HepG2 (cell line): ENCODE results near the gene DOCK4. TPM values are rescaled to one million over a fixed set of nuclear protein-coding genes. Genes with fewer than 3 reads are reported as not detected.

Experiments used
- ARNT ChIP-seq: fragments of 450-650 bp; IDR thresholded peaks from 2 replicates; pipeline ENCODE4 v1.6.1; 2017
- CREB1 ChIP-seq, 2 experiments: fragments of 450-650 bp in 1 of 2; IDR thresholded peaks; 2 replicates each; pipeline ENCODE4 v1.6.1; 2016 to 2017; ENCODE audit warnings: control low read depth in 1 of 2, mild to moderate bottlenecking in 1 of 2, missing compliant biosample characterization in 1 of 2, missing genetic modification characterization in 1 of 2
- HOXA9 ChIP-seq: sonication (generic); formaldehyde crosslinking; IDR thresholded peaks from 2 replicates; pipeline ENCODE4 v1.8.1; 2022; ENCODE audit warnings: missing genetic modification reagents, mild to moderate bottlenecking, moderate library complexity, borderline replicate concordance
- KDM3A ChIP-seq: IDR thresholded peaks from 2 replicates; pipeline ENCODE4 v1.6.1; 2018; ENCODE audit warnings: low read depth, missing compliant biosample characterization
- KLF16 ChIP-seq, 2 experiments: sonication (generic) in 1 of 2; formaldehyde crosslinking in 1 of 2; IDR thresholded peaks; 2 replicates each; pipeline versions ENCODE4 v1.6.1 to v1.8.0; 2016 to 2023; ENCODE audit warnings: missing genetic modification reagents in 2 of 2, missing compliant biosample characterization in 1 of 2
- MBNL3 ChIP-seq: fragments of 250-450 bp; sonication (Bioruptor Pico); conservative IDR thresholded peaks from 2 replicates; pipeline ENCODE4 v1.8.0; 2022; ENCODE audit warnings: mild to moderate bottlenecking, inconsistent platforms
- ZBTB20 ChIP-seq: sonication (generic); formaldehyde crosslinking; IDR thresholded peaks from 2 replicates; pipeline ENCODE4 v1.8.1; 2023; ENCODE audit warnings: missing genetic modification reagents, low read depth, mild to moderate bottlenecking, borderline replicate concordance
- ZNF225 ChIP-seq: sonication (generic); formaldehyde crosslinking; IDR thresholded peaks from 2 replicates; pipeline ENCODE4 v1.4.0; 2020; ENCODE audit warnings: mild to moderate bottlenecking, missing genetic modification reagents
- ZNF672 ChIP-seq: sonication (generic); formaldehyde crosslinking; IDR thresholded peaks from 2 replicates; pipeline ENCODE4 v1.8.1; 2022; ENCODE audit warnings: missing genetic modification reagents
- ZNF7 ChIP-seq: IDR thresholded peaks from 2 replicates; pipeline ENCODE4 v1.6.1; 2016; ENCODE audit warnings: missing biosample characterization, missing genetic modification reagents
- ZNF781 ChIP-seq: sonication (generic); formaldehyde crosslinking; IDR thresholded peaks from 2 replicates; pipeline ENCODE4 v1.5.1; 2020; ENCODE audit warnings: borderline replicate concordance, mild to moderate bottlenecking, missing genetic modification reagents; ENCODE audit errors: not compliant biosample characterization
- polyA plus RNA-seq, 8 experiments: library from polyadenylated mRNA; depleted of rRNA in 3 of 8; stranded (reverse) in 7 of 8; unstranded in 1 of 8; fragments of >200 nt; fragmentation: Illumina TruSeq in 4 of 8; extraction: Trizol in 4 of 8; gene quantifications; 2 replicates each; pipeline versions ENCODE4 v1.2.1 to v1.2.3, GENCODE V29; 2011 to 2016; ENCODE audit warnings: low read depth in 4 of 8, missing spikeins in 1 of 8, mixed read lengths in 1 of 8; ENCODE audit not compliant: insufficient read depth in 1 of 8
- total RNA-seq, 5 experiments: library from RNA; depleted of rRNA; stranded (reverse); fragments of >200 nt; fragmentation: Illumina TruSeq; extraction: Trizol; gene quantifications; 2 replicates each; pipeline ENCODE4 v1.2.3, GENCODE V29; 2016; ENCODE audit warnings: low read depth in 1 of 5
- TF ChIP-seq, protein P1 (sequence below): sonication (generic); formaldehyde crosslinking; IDR thresholded peaks from 2 replicates; pipeline ENCODE4 v1.4.0; 2020; ENCODE audit warnings: missing genetic modification reagents, borderline replicate concordance
- TF ChIP-seq, protein P2 (sequence below): IDR thresholded peaks from 2 replicates; pipeline ENCODE4 v1.6.1; 2016
- TF ChIP-seq, protein P3 (sequence below): sonication (generic); formaldehyde crosslinking; IDR thresholded peaks from 2 replicates; pipeline ENCODE4 v1.5.1; 2020; ENCODE audit warnings: mild to moderate bottlenecking, missing genetic modification reagents, moderate library complexity
- TF ChIP-seq, protein P4 (sequence below): sonication (generic); formaldehyde crosslinking; IDR thresholded peaks from 2 replicates; pipeline ENCODE4 v1.5.0; 2020; ENCODE audit warnings: missing genetic modification reagents

DOCK4 gene
- total and polyA plus RNA-seq, 2 of the 13 experiments (the other 11 are each of a cell fraction or from before 2014, with no cell fraction given): 13.5 to 17.4 TPM

DNA sequence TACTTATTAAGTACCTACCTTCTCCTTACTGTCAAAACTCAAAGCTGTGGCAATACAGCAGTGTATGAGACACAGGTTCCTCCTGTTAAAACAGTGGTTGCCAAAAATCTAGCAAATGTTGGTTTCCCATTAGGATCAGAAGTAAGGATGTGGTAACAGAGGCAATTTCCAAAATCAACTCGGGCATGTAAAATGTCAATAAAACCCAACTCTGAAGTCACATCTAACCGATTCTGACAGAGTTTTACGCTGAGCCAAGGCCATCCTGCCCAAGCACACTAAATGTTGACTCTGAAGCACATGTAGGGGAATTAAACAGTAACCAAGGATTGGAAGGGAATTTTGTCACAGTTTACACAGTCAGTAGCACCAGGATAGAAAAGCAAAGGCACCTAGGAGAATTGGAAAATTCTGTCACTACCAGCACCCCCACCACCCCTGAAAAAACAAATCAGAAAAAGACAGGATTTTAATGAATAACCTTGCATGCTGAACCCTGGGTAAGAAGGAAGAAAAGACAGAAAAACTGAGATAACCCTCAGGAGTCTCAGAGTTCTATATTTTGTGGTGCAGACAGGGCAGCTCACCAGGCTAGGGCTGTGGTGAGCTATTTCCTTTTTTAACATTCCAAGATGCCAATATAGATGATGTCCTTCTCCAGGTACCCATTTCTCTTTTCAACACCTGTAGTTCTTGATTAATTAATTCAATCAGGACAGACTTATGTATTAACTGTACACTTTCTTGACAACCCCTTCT lies 119.5 kb downstream of the DOCK4 start (continued):
- TF ChIP-seq KDM3A (CRISPR knock-in tag) (no peak), HOXA9 (no peak), CREB1 (IDR thresholded peaks at IDR 0.05) (peak; percentile 33; the same call in 1 of the 2 replicates), CREB1 (CRISPR knock-in tag; IDR thresholded peaks at IDR 0.05) (no peak; the same call in 1 of the 2 replicates), MBNL3 (CRISPR knock-in tag) (no peak), KLF16 (CRISPR knock-in tag; IDR thresholded peaks at IDR 0.05) (peak in 1 of 2 experiments; percentile 40; a peak in 1 of 4 replicates), ZBTB20 (CRISPR knock-in tag) (peak; percentile 66; the same call in 1 of the 2 replicates), ZNF225 (CRISPR knock-in tag) (no peak), ARNT (no peak), ZNF781 (CRISPR knock-in tag) (no peak), ZNF672 (CRISPR knock-in tag) (no peak), ZNF7 (CRISPR knock-in tag) (peak; percentile 73)
- TF ChIP-seq, protein P1, sequence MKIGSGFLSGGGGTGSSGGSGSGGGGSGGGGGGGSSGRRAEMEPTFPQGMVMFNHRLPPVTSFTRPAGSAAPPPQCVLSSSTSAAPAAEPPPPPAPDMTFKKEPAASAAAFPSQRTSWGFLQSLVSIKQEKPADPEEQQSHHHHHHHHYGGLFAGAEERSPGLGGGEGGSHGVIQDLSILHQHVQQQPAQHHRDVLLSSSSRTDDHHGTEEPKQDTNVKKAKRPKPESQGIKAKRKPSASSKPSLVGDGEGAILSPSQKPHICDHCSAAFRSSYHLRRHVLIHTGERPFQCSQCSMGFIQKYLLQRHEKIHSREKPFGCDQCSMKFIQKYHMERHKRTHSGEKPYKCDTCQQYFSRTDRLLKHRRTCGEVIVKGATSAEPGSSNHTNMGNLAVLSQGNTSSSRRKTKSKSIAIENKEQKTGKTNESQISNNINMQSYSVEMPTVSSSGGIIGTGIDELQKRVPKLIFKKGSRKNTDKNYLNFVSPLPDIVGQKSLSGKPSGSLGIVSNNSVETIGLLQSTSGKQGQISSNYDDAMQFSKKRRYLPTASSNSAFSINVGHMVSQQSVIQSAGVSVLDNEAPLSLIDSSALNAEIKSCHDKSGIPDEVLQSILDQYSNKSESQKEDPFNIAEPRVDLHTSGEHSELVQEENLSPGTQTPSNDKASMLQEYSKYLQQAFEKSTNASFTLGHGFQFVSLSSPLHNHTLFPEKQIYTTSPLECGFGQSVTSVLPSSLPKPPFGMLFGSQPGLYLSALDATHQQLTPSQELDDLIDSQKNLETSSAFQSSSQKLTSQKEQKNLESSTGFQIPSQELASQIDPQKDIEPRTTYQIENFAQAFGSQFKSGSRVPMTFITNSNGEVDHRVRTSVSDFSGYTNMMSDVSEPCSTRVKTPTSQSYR: no peak
- TF ChIP-seq, protein P2, sequence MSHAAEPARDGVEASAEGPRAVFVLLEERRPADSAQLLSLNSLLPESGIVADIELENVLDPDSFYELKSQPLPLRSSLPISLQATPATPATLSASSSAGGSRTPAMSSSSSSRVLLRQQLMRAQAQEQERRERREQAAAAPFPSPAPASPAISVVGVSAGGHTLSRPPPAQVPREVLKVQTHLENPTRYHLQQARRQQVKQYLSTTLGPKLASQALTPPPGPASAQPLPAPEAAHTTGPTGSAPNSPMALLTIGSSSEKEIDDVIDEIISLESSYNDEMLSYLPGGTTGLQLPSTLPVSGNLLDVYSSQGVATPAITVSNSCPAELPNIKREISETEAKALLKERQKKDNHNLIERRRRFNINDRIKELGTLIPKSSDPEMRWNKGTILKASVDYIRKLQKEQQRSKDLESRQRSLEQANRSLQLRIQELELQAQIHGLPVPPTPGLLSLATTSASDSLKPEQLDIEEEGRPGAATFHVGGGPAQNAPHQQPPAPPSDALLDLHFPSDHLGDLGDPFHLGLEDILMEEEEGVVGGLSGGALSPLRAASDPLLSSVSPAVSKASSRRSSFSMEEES (CRISPR knock-in tag): peak; percentile 75
- TF ChIP-seq, protein P3, sequence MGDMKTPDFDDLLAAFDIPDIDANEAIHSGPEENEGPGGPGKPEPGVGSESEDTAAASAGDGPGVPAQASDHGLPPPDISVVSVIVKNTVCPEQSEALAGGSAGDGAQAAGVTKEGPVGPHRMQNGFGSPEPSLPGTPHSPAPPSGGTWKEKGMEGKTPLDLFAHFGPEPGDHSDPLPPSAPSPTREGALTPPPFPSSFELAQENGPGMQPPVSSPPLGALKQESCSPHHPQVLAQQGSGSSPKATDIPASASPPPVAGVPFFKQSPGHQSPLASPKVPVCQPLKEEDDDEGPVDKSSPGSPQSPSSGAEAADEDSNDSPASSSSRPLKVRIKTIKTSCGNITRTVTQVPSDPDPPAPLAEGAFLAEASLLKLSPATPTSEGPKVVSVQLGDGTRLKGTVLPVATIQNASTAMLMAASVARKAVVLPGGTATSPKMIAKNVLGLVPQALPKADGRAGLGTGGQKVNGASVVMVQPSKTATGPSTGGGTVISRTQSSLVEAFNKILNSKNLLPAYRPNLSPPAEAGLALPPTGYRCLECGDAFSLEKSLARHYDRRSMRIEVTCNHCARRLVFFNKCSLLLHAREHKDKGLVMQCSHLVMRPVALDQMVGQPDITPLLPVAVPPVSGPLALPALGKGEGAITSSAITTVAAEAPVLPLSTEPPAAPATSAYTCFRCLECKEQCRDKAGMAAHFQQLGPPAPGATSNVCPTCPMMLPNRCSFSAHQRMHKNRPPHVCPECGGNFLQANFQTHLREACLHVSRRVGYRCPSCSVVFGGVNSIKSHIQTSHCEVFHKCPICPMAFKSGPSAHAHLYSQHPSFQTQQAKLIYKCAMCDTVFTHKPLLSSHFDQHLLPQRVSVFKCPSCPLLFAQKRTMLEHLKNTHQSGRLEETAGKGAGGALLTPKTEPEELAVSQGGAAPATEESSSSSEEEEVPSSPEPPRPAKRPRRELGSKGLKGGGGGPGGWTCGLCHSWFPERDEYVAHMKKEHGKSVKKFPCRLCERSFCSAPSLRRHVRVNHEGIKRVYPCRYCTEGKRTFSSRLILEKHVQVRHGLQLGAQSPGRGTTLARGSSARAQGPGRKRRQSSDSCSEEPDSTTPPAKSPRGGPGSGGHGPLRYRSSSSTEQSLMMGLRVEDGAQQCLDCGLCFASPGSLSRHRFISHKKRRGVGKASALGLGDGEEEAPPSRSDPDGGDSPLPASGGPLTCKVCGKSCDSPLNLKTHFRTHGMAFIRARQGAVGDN: no peak
- TF ChIP-seq, protein P4, sequence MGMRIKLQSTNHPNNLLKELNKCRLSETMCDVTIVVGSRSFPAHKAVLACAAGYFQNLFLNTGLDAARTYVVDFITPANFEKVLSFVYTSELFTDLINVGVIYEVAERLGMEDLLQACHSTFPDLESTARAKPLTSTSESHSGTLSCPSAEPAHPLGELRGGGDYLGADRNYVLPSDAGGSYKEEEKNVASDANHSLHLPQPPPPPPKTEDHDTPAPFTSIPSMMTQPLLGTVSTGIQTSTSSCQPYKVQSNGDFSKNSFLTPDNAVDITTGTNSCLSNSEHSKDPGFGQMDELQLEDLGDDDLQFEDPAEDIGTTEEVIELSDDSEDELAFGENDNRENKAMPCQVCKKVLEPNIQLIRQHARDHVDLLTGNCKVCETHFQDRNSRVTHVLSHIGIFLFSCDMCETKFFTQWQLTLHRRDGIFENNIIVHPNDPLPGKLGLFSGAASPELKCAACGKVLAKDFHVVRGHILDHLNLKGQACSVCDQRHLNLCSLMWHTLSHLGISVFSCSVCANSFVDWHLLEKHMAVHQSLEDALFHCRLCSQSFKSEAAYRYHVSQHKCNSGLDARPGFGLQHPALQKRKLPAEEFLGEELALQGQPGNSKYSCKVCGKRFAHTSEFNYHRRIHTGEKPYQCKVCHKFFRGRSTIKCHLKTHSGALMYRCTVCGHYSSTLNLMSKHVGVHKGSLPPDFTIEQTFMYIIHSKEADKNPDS (CRISPR knock-in tag): no peak
